Body of pancreas (tissue), 4 donors: Measurements from ENCODE around the gene PSMC5. TPM values are rescaled to one million over a fixed set of nuclear protein-coding genes. Genes with fewer than 3 reads are reported as not detected.
"Not testable (repeated sequence)": the region's sequence is repeated elsewhere in the genome, so short reads cannot be mapped to it uniquely, and the experiment has no call there.

Experiments
- ATAC-seq: fragments of 150-250 bp; one replicate; pipeline ENCODE4 v1.9.1; 2016
- DNase-seq, 4 donors: peaks; one replicate each; pipeline ENCODE4 v3.0.0-alpha.2; 2019
- H3K27ac ChIP-seq, 4 donors: fragments of 200-600 bp; sonication (generic); 1 replicate in 3 of 4; 2 replicates in 1 of 4; pipeline versions ENCODE4 v1.5.1 to v1.6.1; 2016 to 2019; ENCODE audit warnings: mild to moderate bottlenecking in 1 of 4, mixed read lengths in 1 of 4, moderate library complexity in 1 of 4
- H3K27me3 ChIP-seq, 2 donors: fragments of 200-600 bp; sonication (generic); one replicate each; pipeline ENCODE4 v1.6.0; 2016; ENCODE audit warnings: mild to moderate bottlenecking in 1 of 2
- H3K36me3 ChIP-seq, 2 donors: fragments of 200-600 bp; sonication (generic); replicated peaks in 1 of 2; 2 replicates each; pipeline ENCODE4 v1.5.1; 2016; ENCODE audit warnings: low read depth in 2 of 2; ENCODE audit not compliant: insufficient read depth in 1 of 2
- H3K4me1 ChIP-seq: fragments of 200-600 bp; sonication (generic); one replicate; pipeline ENCODE4 v1.6.0; 2016
- H3K4me3 ChIP-seq, 2 donors: fragments of 200-600 bp; sonication (generic); 1 replicate in 1 of 2; 2 replicates in 1 of 2; pipeline ENCODE4 v1.5.1; 2016 to 2019
- H3K9me3 ChIP-seq, 3 donors: fragments of 200-600 bp; sonication (generic); 1 replicate in 2 of 3; 2 replicates in 1 of 3; pipeline ENCODE4 v1.5.1; 2016
- CTCF ChIP-seq, 7 experiments: fragments of 450-650 bp in 4 of 7; fragments of 200-600 bp in 3 of 7; sonication (generic) in 3 of 7; IDR thresholded peaks; one replicate each; pipeline ENCODE4 v1.5.1; 2016 to 2019; ENCODE audit warnings: antibody characterized with exemption in 7 of 7
- POLR2A ChIP-seq, 3 donors: fragments of 450-650 bp; IDR thresholded peaks; one replicate each; pipeline ENCODE4 v1.6.1; 2016; ENCODE audit warnings: antibody characterized with exemption in 3 of 3, mild to moderate bottlenecking in 2 of 3
- WGBS, 2 donors: methylation state at CpG; one replicate each; pipeline ENCODE4 v1.1.5; 2017; 5-methylcytosine and 5-hydroxymethylcytosine counted together
- intact Hi-C: fragments of 100-400 bp; cut with DNase I; formaldehyde crosslinking; loops from one replicate; pipeline ENCODE4 v1.15.1; 2023
- total RNA-seq, 2 donors: library from RNA; depleted of rRNA; stranded (reverse); fragments of >200 nt; gene quantifications; one replicate each; pipeline ENCODE4 v1.1.0, GENCODE V29; 2016

The PSMC5 gene
- total RNA-seq, 2 donors from 2014 or later, result 55.0 to 59.4 TPM

GRCh38 chr17:63792055-63792729 lies 35.0 kb upstream of the PSMC5 start:
- H3K27ac ChIP-seq, result no peak overlapping the region
- H3K4me1 ChIP-seq, result no peaks in the 10 kb centered on the region
- H3K9me3 ChIP-seq, result no peaks in the 10 kb centered on the region
- DNase-seq (no peak), ATAC-seq (no peak)
- intact Hi-C loops, result no loop called here
- H3K36me3 ChIP-seq, result peaks cover 13 to 41% of the 10 kb centered on the region in 2 donors
- H3K4me3 ChIP-seq, result no peak overlapping the region
- TF ChIP-seq CTCF (IDR thresholded peaks at IDR 0.05), result no peak
- no peak for TF ChIP-seq POLR2A (IDR thresholded peaks at IDR 0.05)
- H3K27me3 ChIP-seq, result no peaks in the 10 kb centered on the region
- 81 to 82% methylated on average over 3 of the region's 3 CpGs for WGBS, 2 donors

GRCh38 chr17:63796375-63796774 lies 30.9 kb upstream of the PSMC5 start:
- DNase-seq, H3K27ac ChIP-seq, H3K4me3 ChIP-seq, intact Hi-C loops, H3K27me3 ChIP-seq, H3K9me3 ChIP-seq, ATAC-seq, H3K4me1 ChIP-seq: not testable (repeated sequence)
- 97 to 98% methylated on average over 8 to 10 of the region's 10 CpGs for WGBS, 2 donors
- peaks cover 22 to 52% of the 10 kb centered on the region in 2 donors for H3K36me3 ChIP-seq

GRCh38 chr17:63798572-63799106 lies 28.6 kb upstream of the PSMC5 start:
- H3K36me3 ChIP-seq, result peaks cover 22 to 56% of the 10 kb centered on the region in 2 donors

GRCh38 chr17:63800783-63801182 lies 26.4 kb upstream of the PSMC5 start:
- Histone ChIP-seq H3K4me1 (no peaks in the 10 kb centered on the region), H3K4me3 (no peak overlapping the region), H3K27ac (no peak overlapping the region), H3K27me3 (no peaks in the 10 kb centered on the region), H3K36me3 (peaks cover 13 to 54% of the 10 kb centered on the region in 2 donors), H3K9me3 (no peaks in the 10 kb centered on the region)
- DNase-seq (no peak), ATAC-seq (no peak)
- intact Hi-C loops, result no loop called here
- TF ChIP-seq POLR2A (IDR thresholded peaks at IDR 0.05) (no peak), CTCF (IDR thresholded peaks at IDR 0.05) (no peak)
- WGBS, 2 donors, result 95 to 100% methylated on average over 1 of the region's 1 CpG

More at GRCh38 chr17:63798572-63799106, 28.6 kb upstream of the PSMC5 start:
- Histone ChIP-seq H3K4me1 (no peaks in the 10 kb centered on the region), H3K27me3 (no peaks in the 10 kb centered on the region), H3K9me3 (no peaks in the 10 kb centered on the region), H3K27ac (no peak overlapping the region), H3K4me3 (no peak overlapping the region)
- 80 to 92% methylated on average over 3 of the region's 3 CpGs for WGBS, 2 donors
- TF ChIP-seq CTCF (IDR thresholded peaks at IDR 0.05) (no peak), POLR2A (IDR thresholded peaks at IDR 0.05) (no peak)
- ATAC-seq, result no peak
- intact Hi-C loops, result no loop called here
- no peak for DNase-seq

- no peaks in the 10 kb centered on the region for H3K27me3 ChIP-seq
- no peak overlapping the region for H3K27ac ChIP-seq
- WGBS, 2 donors, result 77 to 81% methylated on average over 1 of the region's 1 CpG
- H3K4me3 ChIP-seq, result no peak overlapping the region
- intact Hi-C loops, result no loop called here
- no peaks in the 10 kb centered on the region for H3K9me3 ChIP-seq
- DNase-seq, result no peak
- TF ChIP-seq POLR2A (IDR thresholded peaks at IDR 0.05), result no peak
- TF ChIP-seq CTCF (IDR thresholded peaks at IDR 0.05), result no peak
- H3K36me3 ChIP-seq, result peaks cover 6 to 61% of the 10 kb centered on the region in 2 donors
- H3K4me1 ChIP-seq, result no peaks in the 10 kb centered on the region
- ATAC-seq, result no peak
Observed at GRCh38 chr17:63804328-63804727, 22.9 kb upstream of the PSMC5 start.
